Neural cell (in vitro differentiated cells): Measurements from ENCODE around the gene TMCO1. TPM values are rescaled to one million over a fixed set of nuclear protein-coding genes. Genes with fewer than 3 reads are reported as not detected.

Experiments used
- H2AFZ ChIP-seq: fragments of 200-600, 300-800 bp; sonication (generic), shearing (Covaris generic); 2 replicates; pipeline ENCODE4 v1.6.0; 2014; ENCODE audit warnings: low read depth, mild to moderate bottlenecking, antibody characterized with exemption, low read length, moderate library complexity
- H3F3A ChIP-seq: fragments of 200-600 bp; shearing (Covaris generic); 2 replicates; pipeline ENCODE4 v1.6.1; 2016; ENCODE audit warnings: mild to moderate bottlenecking, moderate library complexity, mixed read lengths, antibody characterized with exemption, low read length; ENCODE audit not compliant: insufficient read depth, poor library complexity, severe bottlenecking
- H3K27ac ChIP-seq: fragments of 200-600, 300-800 bp; sonication (generic), shearing (Covaris generic); 2 replicates; pipeline ENCODE4 v1.5.1; 2014; ENCODE audit warnings: mild to moderate bottlenecking, low read length, moderate library complexity
- H3K27me3 ChIP-seq: fragments of 300-800, 200-600 bp; sonication (generic), shearing (Covaris generic); 2 replicates; pipeline ENCODE4 v1.6.0; 2014; ENCODE audit warnings: mild to moderate bottlenecking, low read depth, low read length, moderate library complexity; ENCODE audit not compliant: insufficient read depth
- H3K36me3 ChIP-seq: fragments of 300-800, 200-600 bp; sonication (generic), shearing (Covaris generic); 2 replicates; pipeline ENCODE4 v1.5.1; 2014; ENCODE audit warnings: mild to moderate bottlenecking, antibody characterized with exemption, low read length, moderate library complexity; ENCODE audit not compliant: insufficient read depth
- H3K4me2 ChIP-seq: fragments of 300-800, 200-600 bp; sonication (generic), shearing (Covaris generic); 2 replicates; pipeline ENCODE4 v1.6.0; 2014; ENCODE audit warnings: mild to moderate bottlenecking, low read length
- H3K4me3 ChIP-seq: fragments of 300-800, 200-600 bp; sonication (generic), shearing (Covaris generic); 2 replicates; pipeline ENCODE4 v1.5.1; 2014; ENCODE audit warnings: mild to moderate bottlenecking, low read length, moderate library complexity
- H3K79me2 ChIP-seq: fragments of 200-600 bp; shearing (Covaris generic); replicated peaks from 2 replicates; pipeline ENCODE4 v1.6.0; 2014; ENCODE audit warnings: mild to moderate bottlenecking, low read length, moderate library complexity; ENCODE audit not compliant: insufficient read depth
- H3K9ac ChIP-seq: fragments of 300-800, 200-600 bp; sonication (generic), shearing (Covaris generic); 2 replicates; pipeline ENCODE4 v1.6.1; 2016; ENCODE audit warnings: mild to moderate bottlenecking, low read length, mixed read lengths
- H3K9me2 ChIP-seq: fragments of 200-600 bp; shearing (Covaris generic); 2 replicates; pipeline ENCODE4 v1.6.1; 2016; ENCODE audit warnings: mild to moderate bottlenecking, low read length, mixed read lengths; ENCODE audit not compliant: insufficient read depth
- H3K9me3 ChIP-seq: fragments of 200-600, 300-800 bp; sonication (generic), shearing (Covaris generic); 2 replicates; pipeline ENCODE4 v1.6.1; 2016; ENCODE audit warnings: mild to moderate bottlenecking, mixed run types, low read length, moderate library complexity, mixed read lengths
- H4K20me1 ChIP-seq: fragments of 200-600 bp; shearing (Covaris generic); 2 replicates; pipeline ENCODE4 v1.6.1; 2016; ENCODE audit warnings: mild to moderate bottlenecking, mixed run types; ENCODE audit not compliant: insufficient read depth
- CTCF ChIP-seq: fragments of 450-650 bp; IDR thresholded peaks from 2 replicates; pipeline ENCODE4 v1.5.1; 2014; ENCODE audit warnings: antibody characterized with exemption, mild to moderate bottlenecking, moderate library complexity; ENCODE audit not compliant: poor library complexity, severe bottlenecking
- EP300 ChIP-seq: fragments of 450-650 bp; conservative IDR thresholded peaks from 2 replicates; pipeline ENCODE4 v1.6.1; 2014; ENCODE audit warnings: antibody characterized with exemption, mild to moderate bottlenecking, moderate library complexity; ENCODE audit not compliant: poor library complexity, severe bottlenecking
- EZH2 ChIP-seq: fragments of 200-600, 300-800 bp; shearing (Covaris generic), sonication (generic); IDR thresholded peaks from 2 replicates; pipeline ENCODE4 v1.6.1; 2014; ENCODE audit warnings: antibody characterized with exemption, low read length, borderline replicate concordance, mild to moderate bottlenecking; ENCODE audit not compliant: insufficient read depth, poor library complexity, severe bottlenecking
- MXI1 ChIP-seq: fragments of 450-650 bp; conservative IDR thresholded peaks from 2 replicates; pipeline ENCODE4 v1.6.1; 2014; ENCODE audit warnings: antibody characterized with exemption, mild to moderate bottlenecking; ENCODE audit not compliant: poor library complexity, severe bottlenecking
- POLR2AphosphoS5 ChIP-seq: IDR thresholded peaks from 2 replicates; pipeline ENCODE4 v1.6.1; 2012
- RAD21 ChIP-seq: fragments of 450-650 bp; conservative IDR thresholded peaks from 2 replicates; pipeline ENCODE4 v1.6.1; 2014; ENCODE audit warnings: antibody characterized with exemption, mild to moderate bottlenecking, moderate library complexity
- SMC3 ChIP-seq: fragments of 450-650 bp; conservative IDR thresholded peaks from 2 replicates; pipeline ENCODE4 v1.6.1; 2014; ENCODE audit warnings: antibody characterized with exemption, mild to moderate bottlenecking, moderate library complexity; ENCODE audit not compliant: poor library complexity
- TAF1 ChIP-seq: IDR thresholded peaks from 2 replicates; pipeline ENCODE4 v1.6.1; 2012; ENCODE audit warnings: low read depth
- polyA plus RNA-seq: library from polyadenylated mRNA; depleted of rRNA; stranded (reverse); fragments of >200 nt; gene quantifications from 2 replicates; pipeline ENCODE4 v1.2.3, GENCODE V29; 2014
- TF ChIP-seq, protein P1 (sequence below): IDR thresholded peaks from 2 replicates; pipeline ENCODE4 v1.6.1; 2012; ENCODE audit warnings: borderline replicate concordance

TMCO1 gene
- polyA plus RNA-seq, 1 donor from 2014 or later: 137 TPM

DNA sequence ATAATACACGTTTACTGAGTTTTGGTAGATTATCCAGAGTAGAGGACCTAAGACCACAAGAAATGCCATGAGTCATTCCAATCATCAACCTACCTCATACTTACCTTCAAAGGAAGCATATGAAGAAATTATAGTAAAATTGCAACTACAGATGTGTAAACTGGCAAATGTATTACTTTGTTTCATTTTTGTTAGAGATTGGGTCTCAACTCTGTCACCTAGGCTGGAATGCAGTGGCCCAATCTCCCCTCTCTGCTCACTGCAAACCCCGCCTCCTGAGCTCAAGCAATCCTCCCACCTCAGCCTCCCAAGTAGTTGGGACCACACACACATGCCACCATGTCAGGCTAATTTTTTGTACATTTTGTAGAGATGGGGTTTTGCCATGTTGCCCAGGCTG lies 5.2 kb downstream of the TMCO1 start:
- no peaks in the 10 kb centered on the region for H3K36me3 ChIP-seq
- H3K9ac ChIP-seq: no peak overlapping the region
- no peaks in the 10 kb centered on the region for H3F3A ChIP-seq
- no peak overlapping the region for H2AFZ ChIP-seq
- no peak for TF ChIP-seq SMC3
- TF ChIP-seq CTCF: no peak
- no peak for TF ChIP-seq EZH2
- no peak for TF ChIP-seq TAF1
- TF ChIP-seq POLR2AphosphoS5: no peak
- TF ChIP-seq RAD21: no peak
- TF ChIP-seq, protein P1, sequence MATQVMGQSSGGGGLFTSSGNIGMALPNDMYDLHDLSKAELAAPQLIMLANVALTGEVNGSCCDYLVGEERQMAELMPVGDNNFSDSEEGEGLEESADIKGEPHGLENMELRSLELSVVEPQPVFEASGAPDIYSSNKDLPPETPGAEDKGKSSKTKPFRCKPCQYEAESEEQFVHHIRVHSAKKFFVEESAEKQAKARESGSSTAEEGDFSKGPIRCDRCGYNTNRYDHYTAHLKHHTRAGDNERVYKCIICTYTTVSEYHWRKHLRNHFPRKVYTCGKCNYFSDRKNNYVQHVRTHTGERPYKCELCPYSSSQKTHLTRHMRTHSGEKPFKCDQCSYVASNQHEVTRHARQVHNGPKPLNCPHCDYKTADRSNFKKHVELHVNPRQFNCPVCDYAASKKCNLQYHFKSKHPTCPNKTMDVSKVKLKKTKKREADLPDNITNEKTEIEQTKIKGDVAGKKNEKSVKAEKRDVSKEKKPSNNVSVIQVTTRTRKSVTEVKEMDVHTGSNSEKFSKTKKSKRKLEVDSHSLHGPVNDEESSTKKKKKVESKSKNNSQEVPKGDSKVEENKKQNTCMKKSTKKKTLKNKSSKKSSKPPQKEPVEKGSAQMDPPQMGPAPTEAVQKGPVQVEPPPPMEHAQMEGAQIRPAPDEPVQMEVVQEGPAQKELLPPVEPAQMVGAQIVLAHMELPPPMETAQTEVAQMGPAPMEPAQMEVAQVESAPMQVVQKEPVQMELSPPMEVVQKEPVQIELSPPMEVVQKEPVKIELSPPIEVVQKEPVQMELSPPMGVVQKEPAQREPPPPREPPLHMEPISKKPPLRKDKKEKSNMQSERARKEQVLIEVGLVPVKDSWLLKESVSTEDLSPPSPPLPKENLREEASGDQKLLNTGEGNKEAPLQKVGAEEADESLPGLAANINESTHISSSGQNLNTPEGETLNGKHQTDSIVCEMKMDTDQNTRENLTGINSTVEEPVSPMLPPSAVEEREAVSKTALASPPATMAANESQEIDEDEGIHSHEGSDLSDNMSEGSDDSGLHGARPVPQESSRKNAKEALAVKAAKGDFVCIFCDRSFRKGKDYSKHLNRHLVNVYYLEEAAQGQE: no peak
- no peak for TF ChIP-seq MXI1
- no peak for TF ChIP-seq EP300
- no peak overlapping the region for H3K27ac ChIP-seq
- H4K20me1 ChIP-seq: no peaks in the 10 kb centered on the region
- no peak overlapping the region for H3K4me2 ChIP-seq
- no peak overlapping the region for H3K4me3 ChIP-seq
- no peaks in the 10 kb centered on the region for H3K9me3 ChIP-seq
- peaks cover 4% of the 10 kb centered on the region for H3K79me2 ChIP-seq
- no peaks in the 10 kb centered on the region for H3K9me2 ChIP-seq
- no peaks in the 10 kb centered on the region for H3K27me3 ChIP-seq

GRCh38 chr1:165762725-165763124 lies 5.9 kb downstream of the TMCO1 start:
- Histone ChIP-seq H3K79me2 (peaks cover 4% of the 10 kb centered on the region), H4K20me1 (no peaks in the 10 kb centered on the region), H3F3A (no peaks in the 10 kb centered on the region), H2AFZ (no peak overlapping the region), H3K9ac (no peak overlapping the region), H3K9me3 (no peaks in the 10 kb centered on the region), H3K27ac (no peak overlapping the region), H3K4me3 (no peak overlapping the region), H3K4me2 (no peak overlapping the region), H3K27me3 (no peaks in the 10 kb centered on the region), H3K36me3 (no peaks in the 10 kb centered on the region), H3K9me2 (no peaks in the 10 kb centered on the region)
- TF ChIP-seq, protein P1: no peak
- TF ChIP-seq SMC3: no peak
